ENCODE results near the gene CD7.

CD7 gene

GRCh38 chr17:82327289-82327688 lies 9.9 kb upstream of the CD7 start:
- no peak for DNase-seq
- H3K4me3 ChIP-seq (ENCODE audit: low read depth, low read length), result no peak overlapping the region
- TF ChIP-seq CTCF (IDR thresholded peaks at IDR 0.05; ENCODE audit: low read depth, low read length), result no peak
- H3K27me3 ChIP-seq (ENCODE audit: insufficient read depth, low read depth, severe bottlenecking), result peaks cover under 1% of the 10 kb centered on the region
- no peaks in the 10 kb centered on the region for H3K36me3 ChIP-seq
- no peak overlapping the region for H3K27ac ChIP-seq
- no peaks in the 10 kb centered on the region for H3K9me3 ChIP-seq (ENCODE audit: severe bottlenecking)

GRCh38 chr17:82325286-82326180 lies 8.1 kb upstream of the CD7 start:
- H3K36me3 ChIP-seq, result no peaks in the 10 kb centered on the region
- TF ChIP-seq CTCF (IDR thresholded peaks at IDR 0.05; ENCODE audit: low read depth, low read length), result no peak
- peaks cover 3% of the 10 kb centered on the region for H3K27me3 ChIP-seq (ENCODE audit: insufficient read depth, low read depth, severe bottlenecking)
- no peak for DNase-seq
- H3K9me3 ChIP-seq (ENCODE audit: severe bottlenecking), result no peaks in the 10 kb centered on the region
- no peak overlapping the region for H3K4me3 ChIP-seq (ENCODE audit: low read depth, low read length)
- no peak overlapping the region for H3K27ac ChIP-seq

GRCh38 chr17:82324566-82325285 lies 7.3 kb upstream of the CD7 start:
- Histone ChIP-seq H3K36me3 (no peaks in the 10 kb centered on the region), H3K27ac (no peak overlapping the region), H3K9me3 (ENCODE audit: severe bottlenecking) (peaks cover 2% of the 10 kb centered on the region), H3K27me3 (ENCODE audit: insufficient read depth, low read depth, severe bottlenecking) (peaks cover 3% of the 10 kb centered on the region), H3K4me3 (ENCODE audit: low read depth, low read length) (no peak overlapping the region)
- DNase-seq, result no peak
- no peak for TF ChIP-seq CTCF (IDR thresholded peaks at IDR 0.05; ENCODE audit: low read depth, low read length)

GRCh38 chr17:82323514-82324234 lies 6.3 kb upstream of the CD7 start:
- Histone ChIP-seq H3K36me3 (no peaks in the 10 kb centered on the region), H3K4me3 (ENCODE audit: low read depth, low read length) (no peak overlapping the region), H3K27me3 (ENCODE audit: insufficient read depth, low read depth, severe bottlenecking) (peaks cover 3% of the 10 kb centered on the region), H3K27ac (no peak overlapping the region), H3K9me3 (ENCODE audit: severe bottlenecking) (peaks cover 7% of the 10 kb centered on the region)
- no peak for DNase-seq
- TF ChIP-seq CTCF (IDR thresholded peaks at IDR 0.05; ENCODE audit: low read depth, low read length), result no peak

- no peak for TF ChIP-seq CTCF (IDR thresholded peaks at IDR 0.05; ENCODE audit: low read depth, low read length)
- DNase-seq, result no peak
- Histone ChIP-seq H3K4me3 (ENCODE audit: low read depth, low read length) (no peak overlapping the region), H3K27ac (no peak overlapping the region), H3K27me3 (ENCODE audit: insufficient read depth, low read depth, severe bottlenecking) (peaks cover 3% of the 10 kb centered on the region), H3K9me3 (ENCODE audit: severe bottlenecking) (peaks cover 7% of the 10 kb centered on the region), H3K36me3 (no peaks in the 10 kb centered on the region)
These were observed 5.4 kb upstream of the CD7 start for GRCh38 chr17:82322526-82323453.
